Activated T-cell treated with anti-CD3 and anti-CD28 coated beads for 4 hours (primary cell): Measurements from ENCODE around the gene HDAC4.

Experiments
- DNase-seq: peaks from one replicate; pipeline ENCODE4 v3.0.0-alpha.2; 2020

The HDAC4 gene

GRCh38 chr2:239305222-239305575 is 95.6 kb downstream of the HDAC4 start:
- DNase-seq: no peak

GRCh38 chr2:239304533-239305221 is 96.1 kb downstream of the HDAC4 start:
- DNase-seq: no peak

GRCh38 chr2:239303711-239304532 is 96.9 kb downstream of the HDAC4 start:
- DNase-seq: no peak

GRCh38 chr2:239302808-239303557 is 97.8 kb downstream of the HDAC4 start:
- DNase-seq: no peak

- DNase-seq: no peak
Observed at GRCh38 chr2:239302083-239302807, 98.6 kb downstream of the HDAC4 start.

GRCh38 chr2:239300871-239301735 is 99.7 kb downstream of the HDAC4 start:
- DNase-seq: no peak

GRCh38 chr2:239300242-239300641 is 100.6 kb downstream of the HDAC4 start:
- DNase-seq: no peak

GRCh38 chr2:239299218-239299939 is 101.4 kb downstream of the HDAC4 start:
- DNase-seq: no peak

GRCh38 chr2:239298116-239298804 is 102.6 kb downstream of the HDAC4 start:
- peak; percentile 47 for DNase-seq

- DNase-seq: no peak
Observed at GRCh38 chr2:239297142-239298004, 103.4 kb downstream of the HDAC4 start.

GRCh38 chr2:239296020-239296932 is 104.5 kb downstream of the HDAC4 start:
- no peak for DNase-seq

GRCh38 chr2:239295377-239296019 is 105.3 kb downstream of the HDAC4 start:
- DNase-seq: no peak

- DNase-seq: no peak
Observed at GRCh38 chr2:239294571-239295054, 106.2 kb downstream of the HDAC4 start.

GRCh38 chr2:239293775-239294430 is 106.9 kb downstream of the HDAC4 start:
- DNase-seq: peak; percentile 26

- no peak for DNase-seq
Observed at GRCh38 chr2:239292959-239293774, 107.7 kb downstream of the HDAC4 start.

GRCh38 chr2:239292531-239292930 is 108.3 kb downstream of the HDAC4 start:
- DNase-seq: no peak
